GM19043 (cell line): ENCODE data around the gene SCUBE3.

Source experiments
- ATAC-seq: cut with Tn5 transposase; IDR thresholded peaks from one replicate; pipeline ENCODE4 v1.9.1; 2021; ENCODE audit warnings: low read depth; ENCODE audit not compliant: unreplicated experiment

The SCUBE3 gene

GRCh38 chr6:35209081-35209480 is 4.7 kb upstream of the SCUBE3 start:
- no peak for ATAC-seq

- no peak for ATAC-seq
These were observed 4.0 kb upstream of the SCUBE3 start for GRCh38 chr6:35209622-35210247.

- no peak for ATAC-seq
These were observed 411 bp upstream of the SCUBE3 start for GRCh38 chr6:35213298-35213791.

- no peak for ATAC-seq
These were observed 1.3 kb downstream of the SCUBE3 start for GRCh38 chr6:35214869-35215664.

GRCh38 chr6:35215665-35216411 is 2.1 kb downstream of the SCUBE3 start:
- ATAC-seq: no peak

- no peak for ATAC-seq
These were observed 2.6 kb downstream of the SCUBE3 start for GRCh38 chr6:35216412-35216732.

GRCh38 chr6:35216851-35217811 is 3.4 kb downstream of the SCUBE3 start:
- ATAC-seq: no peak

GRCh38 chr6:35218021-35218420 is 4.3 kb downstream of the SCUBE3 start:
- no peak for ATAC-seq

- ATAC-seq: no peak
These were observed 4.7 kb downstream of the SCUBE3 start for GRCh38 chr6:35218456-35218855.

- ATAC-seq: no peak
These were observed 6.0 kb downstream of the SCUBE3 start for GRCh38 chr6:35219683-35220326.

- ATAC-seq: no peak
These were observed 7.0 kb downstream of the SCUBE3 start for GRCh38 chr6:35220711-35221110.

GRCh38 chr6:35223396-35223795 is 9.6 kb downstream of the SCUBE3 start:
- ATAC-seq: no peak

- no peak for ATAC-seq
These were observed 11.0 kb downstream of the SCUBE3 start for GRCh38 chr6:35224720-35225119.

- ATAC-seq: no peak
These were observed 14.7 kb downstream of the SCUBE3 start for GRCh38 chr6:35228481-35228880.

- no peak for ATAC-seq
These were observed 15.5 kb downstream of the SCUBE3 start for GRCh38 chr6:35229304-35229703.

- ATAC-seq: no peak
These were observed 16.7 kb downstream of the SCUBE3 start for GRCh38 chr6:35230498-35230897.

- ATAC-seq: no peak
These were observed 17.2 kb downstream of the SCUBE3 start for GRCh38 chr6:35230950-35231349.

- no peak for ATAC-seq
These were observed 17.8 kb downstream of the SCUBE3 start for GRCh38 chr6:35231563-35231962.

GRCh38 chr6:35234901-35235300 is 21.1 kb downstream of the SCUBE3 start:
- ATAC-seq: no peak

- no peak for ATAC-seq
These were observed 22.5 kb downstream of the SCUBE3 start for GRCh38 chr6:35236223-35236622.
